ENCODE measurements around the gene ZNF124.
A peak's percentile ranks its signal among the peaks of the same experiment; 100 is the strongest.
"Not testable (repeated sequence)": the region's sequence is repeated elsewhere in the genome, so short reads cannot be mapped to it uniquely, and the experiment has no call there.

Gene ZNF124

GRCh38 chr1:247145279-247145678, 26.5 kb downstream of the ZNF124 start:
- FAIRE-seq: no peak
- DNase-seq (ENCODE audit: insufficient read length, low spot score): no peak
- TF ChIP-seq CTCF (IDR thresholded peaks at IDR 0.05; ENCODE audit: insufficient read depth, missing control alignments): no peak

GRCh38 chr1:247139557-247139956, 32.3 kb downstream of the ZNF124 start:
- peak; percentile 6 for FAIRE-seq

GRCh38 chr1:247131236-247131635, 40.6 kb downstream of the ZNF124 start:
- no peak for DNase-seq (ENCODE audit: insufficient read length, low spot score)
- no peak for FAIRE-seq
- TF ChIP-seq CTCF (IDR thresholded peaks at IDR 0.05; ENCODE audit: insufficient read depth, missing control alignments): no peak

More at GRCh38 chr1:247139557-247139956, 32.3 kb downstream of the ZNF124 start:
- not testable (repeated sequence) for DNase-seq (ENCODE audit: insufficient read length, low spot score)

GRCh38 chr1:247127519-247128282, 44.1 kb downstream of the ZNF124 start:
- DNase-seq (ENCODE audit: insufficient read length, low spot score): not testable (repeated sequence)
- peak; percentile 83 for FAIRE-seq

- DNase-seq (ENCODE audit: insufficient read length, low spot score); FAIRE-seq: not testable (repeated sequence)
Observed at GRCh38 chr1:247126601-247127000, 45.2 kb downstream of the ZNF124 start.

GRCh38 chr1:247126166-247126565, 45.7 kb downstream of the ZNF124 start:
- FAIRE-seq: peak; percentile 11
- not testable (repeated sequence) for DNase-seq (ENCODE audit: insufficient read length, low spot score)

GRCh38 chr1:247121382-247121781, 50.4 kb downstream of the ZNF124 start:
- FAIRE-seq (no peak), DNase-seq (ENCODE audit: insufficient read length, low spot score) (no peak)
- no peak for TF ChIP-seq CTCF (IDR thresholded peaks at IDR 0.05; ENCODE audit: insufficient read depth, missing control alignments)

- not testable (repeated sequence) for FAIRE-seq; DNase-seq (ENCODE audit: insufficient read length, low spot score)
Observed at GRCh38 chr1:247120408-247120668, 51.5 kb downstream of the ZNF124 start.

- DNase-seq (ENCODE audit: insufficient read length, low spot score) (no peak), FAIRE-seq (no peak)
- no peak for TF ChIP-seq CTCF (IDR thresholded peaks at IDR 0.05; ENCODE audit: insufficient read depth, missing control alignments)
Observed at GRCh38 chr1:247119600-247120407, 52.0 kb downstream of the ZNF124 start.

- FAIRE-seq (no peak), DNase-seq (ENCODE audit: insufficient read length, low spot score) (no peak)
- peak; percentile 29 for TF ChIP-seq CTCF (IDR thresholded peaks at IDR 0.05; ENCODE audit: insufficient read depth, missing control alignments)
Observed at GRCh38 chr1:247118946-247119446, 52.8 kb downstream of the ZNF124 start.
